T47D (cell line): ENCODE measurements around the gene GRM6.
A peak's percentile ranks its signal among the peaks of the same experiment; 100 is the strongest.

Source experiments
- DNase-seq, 2 experiments: peaks; one replicate each; pipeline versions ENCODE4 v3.0.0 to v3.0.0-alpha.2; 2011 to 2012; ENCODE audit warnings: low read depth in 1 of 2, low spot score in 1 of 2
- JUND ChIP-seq: IDR thresholded peaks from 2 replicates; pipeline ENCODE4 v1.6.1; 2012; ENCODE audit warnings: low read depth
- in situ Hi-C: cut with HindIII; loops from 2 replicates; pipeline ENCODE4 v1.10.0; 2016; ENCODE audit warnings: low sequenced_read_pairs, low pct_unique_long_range_greater_than_20kb

GRM6 gene

GRCh38 chr5:178994580-178995340, at the start of gene GRM6:
Gene GRM6, minus strand, starts transcription at chr5:178995320. Its CDS starts 376 bp downstream, at chr5:178994944.
- TF ChIP-seq JUND, result no peak
- DNase-seq, result no peak
- in situ Hi-C loops, result no loop called here

DNA sequence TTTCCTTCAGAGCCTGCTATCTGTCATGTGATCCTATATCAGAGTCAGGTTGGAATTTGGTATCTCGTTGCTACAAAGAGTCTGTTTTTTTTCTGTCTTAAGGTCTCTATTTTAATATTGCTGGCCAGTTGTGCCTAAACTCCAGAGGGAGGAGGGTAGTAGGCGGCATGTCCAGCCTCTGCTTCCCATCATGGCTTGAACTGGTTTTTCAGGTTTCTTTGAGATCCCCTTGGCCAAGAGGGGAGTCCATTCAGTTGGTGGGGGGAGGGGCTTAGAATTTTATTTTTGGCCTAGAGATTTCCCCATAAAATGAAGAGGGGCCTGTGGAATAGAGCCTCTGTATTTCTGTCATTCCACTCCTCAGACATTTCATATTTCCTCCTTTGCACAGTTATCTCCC, 49.6 kb upstream of the GRM6 start:
- in situ Hi-C loops, result no loop called here
- no peak for DNase-seq
- no peak for TF ChIP-seq JUND

GRCh38 chr5:179033004-179033580, 38.0 kb upstream of the GRM6 start:
- TF ChIP-seq JUND, result no peak
- no peak for DNase-seq
- in situ Hi-C loops, result no loop called here

DNA sequence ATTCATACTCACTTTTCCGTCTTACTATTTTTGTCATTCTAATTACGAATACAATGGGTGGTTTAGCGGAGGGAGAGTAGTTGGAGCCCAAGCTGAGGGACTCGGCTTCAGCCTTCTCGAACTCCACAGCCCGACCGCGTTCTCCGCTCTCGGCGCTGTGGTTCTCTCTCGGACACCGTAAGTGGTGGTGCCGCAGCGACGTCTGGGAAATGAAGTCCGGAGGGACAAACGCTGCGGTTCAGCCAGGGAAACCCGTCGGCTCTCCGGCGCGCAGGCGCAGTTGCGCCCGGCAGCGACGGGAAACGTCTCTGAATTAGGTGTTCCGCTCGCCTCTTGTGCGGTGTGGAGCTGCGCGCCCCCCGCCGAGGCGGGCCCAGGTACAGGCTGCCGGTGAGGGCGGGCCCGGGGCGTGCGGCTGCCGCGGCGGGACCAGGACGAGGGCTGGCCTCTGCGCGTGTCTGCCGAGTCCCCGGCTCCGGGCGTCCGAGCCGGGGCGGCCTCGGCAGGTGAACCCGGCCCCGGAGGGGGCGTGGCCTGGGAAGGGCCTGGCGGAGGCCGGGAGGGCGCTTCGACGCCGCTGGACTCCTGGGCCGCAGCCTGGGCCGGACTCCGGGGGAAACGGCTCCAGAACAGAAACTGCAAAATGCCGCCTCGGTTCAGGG, 28.5 kb upstream of the GRM6 start, which contains the start of gene ZNF879:
TSS of gene ZNF879 (plus strand) at position 277 of the 662 bp plus-strand sequence. CDS start 1,201 bp downstream, outside the sequence.
- in situ Hi-C loops, result no loop called here
- peak; percentile 81 to 98 for DNase-seq

DNA sequence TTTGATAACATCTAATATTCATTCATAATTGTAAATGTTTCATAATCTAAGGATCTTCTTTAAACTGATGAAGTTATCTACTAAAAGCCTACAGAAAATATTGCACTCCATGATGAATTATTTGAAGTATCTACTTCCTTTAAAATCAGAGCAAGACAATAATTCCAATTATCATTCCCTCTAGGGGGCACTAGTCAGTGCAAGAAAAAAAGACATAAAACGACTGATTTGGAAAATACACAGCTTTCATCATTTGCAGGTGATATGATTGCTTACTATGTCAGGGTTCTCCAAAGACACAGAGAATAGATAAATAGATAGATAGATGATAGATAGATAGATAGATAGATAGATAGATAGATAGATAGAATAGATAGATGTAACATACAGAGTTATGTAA, 13.5 kb upstream of the GRM6 start:
- in situ Hi-C loops, result no loop called here
- TF ChIP-seq JUND, result no peak
- DNase-seq, result no peak

More for the DNA sequence above, 28.5 kb upstream of the GRM6 start, which contains the start of gene ZNF879:
- no peak for TF ChIP-seq JUND

GRCh38 chr5:179006564-179006963, 11.4 kb upstream of the GRM6 start:
- in situ Hi-C loops, result no loop called here
- DNase-seq, result no peak
- no peak for TF ChIP-seq JUND

DNA sequence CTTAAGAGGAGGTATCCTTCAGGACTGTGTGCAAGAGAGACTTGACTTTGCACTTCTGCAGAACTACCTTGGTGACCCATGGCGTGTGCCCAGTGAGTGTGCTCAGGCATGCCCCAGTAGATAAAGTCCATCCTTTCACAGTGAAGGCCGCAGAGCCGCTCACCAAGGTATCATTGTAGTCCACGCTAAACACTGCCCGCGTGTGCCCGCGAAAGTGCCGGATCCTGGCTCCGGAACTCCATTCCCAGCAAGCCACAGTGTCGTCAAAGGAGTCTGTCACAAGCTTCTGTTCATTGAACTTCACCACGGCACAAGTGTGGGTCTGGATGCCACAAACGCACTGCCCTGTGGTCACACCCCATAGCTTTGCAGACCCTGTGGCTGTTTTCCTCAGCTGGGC, 3.3 kb upstream of the GRM6 start:
- no peak for TF ChIP-seq JUND
- in situ Hi-C loops, result no loop called here
- no peak for DNase-seq

GRCh38 chr5:178997191-178997590, 2.1 kb upstream of the GRM6 start:
- no peak for DNase-seq
- in situ Hi-C loops, result no loop called here
- TF ChIP-seq JUND, result no peak

- in situ Hi-C loops, result no loop called here
- no peak for TF ChIP-seq JUND
- DNase-seq, result no peak
These were observed 1.0 kb upstream of the GRM6 start for GRCh38 chr5:178996156-178996555.

GRCh38 chr5:178995341-178995690, 196 bp upstream of the GRM6 start:
- TF ChIP-seq JUND, result no peak
- DNase-seq, result no peak
- in situ Hi-C loops, result no loop called here

DNA sequence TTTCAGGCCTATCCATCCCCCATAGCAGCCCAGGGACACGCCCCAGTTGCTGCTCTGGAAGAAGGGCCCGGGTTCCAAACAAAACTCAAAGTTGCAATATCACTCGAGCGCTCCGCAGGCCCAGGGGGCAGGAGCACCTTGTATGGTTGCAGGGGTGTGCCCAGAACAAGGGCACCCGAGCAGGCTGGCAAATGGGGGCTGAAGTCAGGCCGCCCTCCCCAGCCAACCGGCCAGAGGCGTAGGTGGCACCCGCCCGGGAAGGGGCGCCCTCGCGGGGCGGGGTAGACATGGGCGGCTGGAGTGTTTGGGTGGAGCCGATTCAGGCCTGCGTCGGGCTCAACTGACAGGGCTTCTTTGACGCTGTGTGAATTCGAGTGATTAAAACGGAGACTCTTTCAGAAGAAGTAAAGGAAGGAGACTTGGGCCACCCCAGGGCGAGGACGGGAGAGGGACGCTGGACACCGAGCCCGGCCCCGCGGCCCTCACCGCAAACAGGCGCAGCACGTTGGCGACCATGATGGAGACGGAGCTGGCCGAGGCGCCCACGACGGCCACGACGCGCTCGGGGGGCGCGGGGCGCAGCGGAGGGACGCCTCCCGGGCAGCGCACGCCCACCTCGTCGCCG, 1.1 kb downstream of the GRM6 start:
- no peak for TF ChIP-seq JUND
- in situ Hi-C loops, result no loop called here
- no peak for DNase-seq

- TF ChIP-seq JUND, result no peak
- in situ Hi-C loops, result no loop called here
These were observed 1.8 kb downstream of the GRM6 start for GRCh38 chr5:178993236-178993765.

More at GRCh38 chr5:178993236-178993765, 1.8 kb downstream of the GRM6 start:
- no peak for DNase-seq
